Sigmoid colon (tissue), 4 donors: ENCODE results near the gene RIMS1.

Experiments used
- CTCF ChIP-seq, 4 experiments: fragments of 450-650 bp in 3 of 4; fragments of 200-600 bp in 1 of 4; IDR thresholded peaks; one replicate each; pipeline ENCODE4 v1.5.1; 2016 to 2019; ENCODE audit warnings: antibody characterized with exemption in 4 of 4, mild to moderate bottlenecking in 3 of 4, moderate library complexity in 2 of 4
- EP300 ChIP-seq, 4 donors: sonication (generic); formaldehyde crosslinking; IDR thresholded peaks; one replicate each; pipeline ENCODE4 v1.6.1; 2017; ENCODE audit warnings: antibody characterized with exemption in 4 of 4

GRCh38 chr6:72031471-72031870, 145.1 kb downstream of the RIMS1 start:
- TF ChIP-seq CTCF (IDR thresholded peaks at IDR 0.05) = no peak
- TF ChIP-seq EP300 (IDR thresholded peaks at IDR 0.05) = no peak
